Astrocyte (in vitro differentiated cells and primary cell): ENCODE results near the gene CELSR3. TPM values are rescaled to one million over a fixed set of nuclear protein-coding genes. Genes with fewer than 3 reads are reported as not detected.

Experiments used
- DNase-seq: peaks from one replicate; pipeline ENCODE4 v3.0.0-alpha.2; 2010; ENCODE audit warnings: low read depth
- FAIRE-seq: peaks from 2 replicates; lab custom pipeline; 2011; peaks lifted over from hg19 to GRCh38; lab: Jason Lieb, UNC
- H2AFZ ChIP-seq: 2 replicates; pipeline ENCODE4 v1.6.0; 2012; ENCODE audit warnings: low read depth, low read length, inconsistent platforms
- H3K27ac ChIP-seq: 2 replicates; pipeline ENCODE4 v1.5.1; 2011; ENCODE audit warnings: low read depth, low read length, inconsistent platforms
- H3K27me3 ChIP-seq: 2 replicates; pipeline ENCODE4 v1.6.0; 2011; ENCODE audit warnings: low read length, inconsistent platforms; ENCODE audit not compliant: insufficient read depth
- H3K36me3 ChIP-seq: 2 replicates; pipeline ENCODE4 v1.5.1; 2011; ENCODE audit warnings: low read length, inconsistent platforms; ENCODE audit not compliant: insufficient read depth
- H3K4me1 ChIP-seq: 2 replicates; pipeline ENCODE4 v1.5.1; 2011; ENCODE audit warnings: low read length, inconsistent platforms; ENCODE audit not compliant: insufficient read depth
- H3K4me2 ChIP-seq: 2 replicates; pipeline ENCODE4 v1.6.0; 2012; ENCODE audit warnings: low read length, inconsistent platforms
- H3K4me3 ChIP-seq: 2 replicates; pipeline ENCODE4 v1.5.1; 2011; ENCODE audit warnings: low read depth, mild to moderate bottlenecking, low read length, inconsistent platforms; ENCODE audit not compliant: insufficient read depth
- H3K79me2 ChIP-seq: 2 replicates; pipeline ENCODE4 v1.6.0; 2012; ENCODE audit warnings: mild to moderate bottlenecking, low read length, inconsistent platforms; ENCODE audit not compliant: insufficient read depth
- H3K9ac ChIP-seq: 2 replicates; pipeline ENCODE4 v1.6.0; 2012; ENCODE audit warnings: mild to moderate bottlenecking, low read length, inconsistent platforms
- H3K9me3 ChIP-seq: 2 replicates; pipeline ENCODE4 v1.5.1; 2012; ENCODE audit warnings: low read depth, mild to moderate bottlenecking, low read length, inconsistent platforms; ENCODE audit not compliant: insufficient read depth
- H4K20me1 ChIP-seq: 2 replicates; pipeline ENCODE4 v1.6.0; 2012; ENCODE audit warnings: low read length, inconsistent platforms; ENCODE audit not compliant: insufficient read depth
- H3K27ac Mint-ChIP-seq: one replicate; pipeline ENCODE4 v1.8.0; 2021; ENCODE audit warnings: mild to moderate bottlenecking, mixed read lengths; ENCODE audit not compliant: unreplicated experiment
- H3K27me3 Mint-ChIP-seq: one replicate; pipeline ENCODE4 v1.8.0; 2021; ENCODE audit warnings: low read depth, mixed read lengths; ENCODE audit not compliant: unreplicated experiment
- H3K36me3 Mint-ChIP-seq: one replicate; pipeline ENCODE4 v1.8.0; 2021; ENCODE audit warnings: low read depth, mixed read lengths; ENCODE audit not compliant: unreplicated experiment
- H3K4me1 Mint-ChIP-seq: one replicate; pipeline ENCODE4 v1.8.0; 2021; ENCODE audit warnings: low read depth, mixed read lengths; ENCODE audit not compliant: unreplicated experiment
- H3K4me3 Mint-ChIP-seq: one replicate; pipeline ENCODE4 v1.8.0; 2021; ENCODE audit warnings: mild to moderate bottlenecking, moderate library complexity, mixed read lengths; ENCODE audit not compliant: unreplicated experiment
- H3K9me3 Mint-ChIP-seq: one replicate; pipeline ENCODE4 v1.8.0; 2021; ENCODE audit warnings: mild to moderate bottlenecking, mixed read lengths; ENCODE audit not compliant: unreplicated experiment
- EZH2 ChIP-seq: IDR thresholded peaks from 2 replicates; pipeline ENCODE4 v1.6.1; 2012; ENCODE audit warnings: mild to moderate bottlenecking, low read length, inconsistent platforms; ENCODE audit not compliant: insufficient read depth
- total RNA-seq: library from RNA; stranded (reverse); gene quantifications from 2 replicates; pipeline ENCODE4 v1.2.1, GENCODE V29; 2021
- TF ChIP-seq, protein P1 (sequence below): IDR thresholded peaks from 2 replicates; pipeline ENCODE4 v1.5.1; 2011; ENCODE audit warnings: low read depth, mild to moderate bottlenecking, inconsistent platforms, low read length, moderate library complexity; ENCODE audit not compliant: insufficient read depth

Gene CELSR3
- total RNA-seq, 1 donor from 2014 or later = 8.6 TPM

- H3K27me3 ChIP-seq = no peaks in the 10 kb centered on the region
- peaks cover 47% of the 10 kb centered on the region for H3K36me3 Mint-ChIP-seq
- no peak for DNase-seq
- H3K27me3 Mint-ChIP-seq = peaks cover 10% of the 10 kb centered on the region
- H3K4me1 Mint-ChIP-seq = no peaks in the 10 kb centered on the region
- no peak overlapping the region for H2AFZ ChIP-seq
- no peak overlapping the region for H3K4me3 Mint-ChIP-seq
- no peaks in the 10 kb centered on the region for H3K9me3 ChIP-seq
- H3K4me3 ChIP-seq = no peak overlapping the region
- no peak overlapping the region for H3K9ac ChIP-seq
- TF ChIP-seq, protein P1, sequence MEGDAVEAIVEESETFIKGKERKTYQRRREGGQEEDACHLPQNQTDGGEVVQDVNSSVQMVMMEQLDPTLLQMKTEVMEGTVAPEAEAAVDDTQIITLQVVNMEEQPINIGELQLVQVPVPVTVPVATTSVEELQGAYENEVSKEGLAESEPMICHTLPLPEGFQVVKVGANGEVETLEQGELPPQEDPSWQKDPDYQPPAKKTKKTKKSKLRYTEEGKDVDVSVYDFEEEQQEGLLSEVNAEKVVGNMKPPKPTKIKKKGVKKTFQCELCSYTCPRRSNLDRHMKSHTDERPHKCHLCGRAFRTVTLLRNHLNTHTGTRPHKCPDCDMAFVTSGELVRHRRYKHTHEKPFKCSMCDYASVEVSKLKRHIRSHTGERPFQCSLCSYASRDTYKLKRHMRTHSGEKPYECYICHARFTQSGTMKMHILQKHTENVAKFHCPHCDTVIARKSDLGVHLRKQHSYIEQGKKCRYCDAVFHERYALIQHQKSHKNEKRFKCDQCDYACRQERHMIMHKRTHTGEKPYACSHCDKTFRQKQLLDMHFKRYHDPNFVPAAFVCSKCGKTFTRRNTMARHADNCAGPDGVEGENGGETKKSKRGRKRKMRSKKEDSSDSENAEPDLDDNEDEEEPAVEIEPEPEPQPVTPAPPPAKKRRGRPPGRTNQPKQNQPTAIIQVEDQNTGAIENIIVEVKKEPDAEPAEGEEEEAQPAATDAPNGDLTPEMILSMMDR = no peak
- TF ChIP-seq EZH2 = no peak
- peaks cover 12% of the 10 kb centered on the region for H3K9me3 Mint-ChIP-seq
- H3K27ac Mint-ChIP-seq = no peak overlapping the region
- H3K79me2 ChIP-seq = no peaks in the 10 kb centered on the region
- H3K36me3 ChIP-seq = no peaks in the 10 kb centered on the region
- no peak overlapping the region for H3K4me2 ChIP-seq
- no peak for FAIRE-seq
- H4K20me1 ChIP-seq = peaks cover 3% of the 10 kb centered on the region
- H3K4me1 ChIP-seq = no peaks in the 10 kb centered on the region
- H3K27ac ChIP-seq = no peak overlapping the region
Measured at GRCh38 chr3:48655063-48655462, 7.6 kb downstream of the CELSR3 start.

DNA sequence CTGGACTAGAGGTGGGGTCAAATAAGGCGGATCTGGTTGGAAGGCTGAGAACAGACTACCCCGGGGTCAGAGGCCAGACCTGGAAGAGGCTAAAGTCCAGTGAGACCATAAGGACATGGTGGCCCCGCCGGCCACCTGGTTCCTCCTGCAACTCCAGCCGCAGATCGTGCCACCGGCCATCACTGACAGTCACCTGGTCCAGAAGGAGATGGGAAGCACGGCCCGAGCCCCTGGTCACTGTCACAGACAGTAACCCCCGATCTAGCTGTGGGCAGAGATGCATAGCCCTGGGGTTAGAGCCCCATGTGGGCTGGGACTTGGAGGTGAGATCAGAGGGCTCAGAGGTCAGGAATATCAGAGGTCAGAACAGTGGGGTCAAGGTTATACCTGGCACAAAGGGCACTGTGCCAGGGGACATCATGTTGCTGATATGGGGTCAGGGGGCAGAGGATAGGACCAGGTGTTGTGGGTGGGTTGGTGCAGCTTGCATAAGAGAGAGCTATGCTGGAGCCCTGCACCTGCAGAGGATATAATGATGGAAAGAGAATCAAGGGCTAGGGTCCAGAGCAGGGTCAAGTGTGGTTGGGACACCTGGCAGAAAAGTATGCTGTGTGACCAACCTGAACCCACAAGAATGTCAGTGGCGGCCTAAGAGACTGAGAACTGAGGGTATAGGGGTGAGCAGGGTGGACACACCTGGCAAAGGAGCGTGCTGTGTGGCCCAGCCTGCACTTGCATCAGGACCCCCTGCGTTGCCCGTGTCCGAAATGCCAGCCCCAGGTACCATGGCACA is 9.6 kb downstream of the CELSR3 start:
- H3K9ac ChIP-seq = no peak overlapping the region
- H3K9me3 ChIP-seq = no peaks in the 10 kb centered on the region
- Mint-ChIP-seq H3K27me3 (peaks cover 10% of the 10 kb centered on the region), H3K4me1 (no peaks in the 10 kb centered on the region), H3K36me3 (peaks cover 32% of the 10 kb centered on the region), H3K9me3 (peaks cover 3% of the 10 kb centered on the region), H3K4me3 (no peak overlapping the region), H3K27ac (no peak overlapping the region)
- H3K36me3 ChIP-seq = no peaks in the 10 kb centered on the region
- no peaks in the 10 kb centered on the region for H3K4me1 ChIP-seq
- peaks cover 3% of the 10 kb centered on the region for H4K20me1 ChIP-seq
- TF ChIP-seq, protein P1 = no peak
- TF ChIP-seq EZH2 = no peak
- DNase-seq = no peak
- H3K4me2 ChIP-seq = no peak overlapping the region
- H3K79me2 ChIP-seq = no peaks in the 10 kb centered on the region
- no peak for FAIRE-seq
- H3K4me3 ChIP-seq = no peak overlapping the region
- no peaks in the 10 kb centered on the region for H3K27me3 ChIP-seq
- no peak overlapping the region for H3K27ac ChIP-seq
- no peak overlapping the region for H2AFZ ChIP-seq

- Histone ChIP-seq H3K27me3 (no peaks in the 10 kb centered on the region), H3K4me3 (no peak overlapping the region), H3K27ac (no peak overlapping the region), H2AFZ (no peak overlapping the region), H4K20me1 (peaks cover 3% of the 10 kb centered on the region), H3K9me3 (no peaks in the 10 kb centered on the region), H3K36me3 (no peaks in the 10 kb centered on the region), H3K4me1 (no peaks in the 10 kb centered on the region), H3K79me2 (no peaks in the 10 kb centered on the region), H3K9ac (no peak overlapping the region), H3K4me2 (no peak overlapping the region)
- no peak for TF ChIP-seq EZH2
- TF ChIP-seq, protein P1 = no peak
- Mint-ChIP-seq H3K27ac (no peak overlapping the region), H3K4me3 (no peak overlapping the region), H3K4me1 (no peaks in the 10 kb centered on the region), H3K27me3 (peaks cover 10% of the 10 kb centered on the region), H3K9me3 (peaks cover 3% of the 10 kb centered on the region), H3K36me3 (peaks cover 26% of the 10 kb centered on the region)
- no peak for DNase-seq
- no peak for FAIRE-seq
Measured at GRCh38 chr3:48651771-48652170, 10.9 kb downstream of the CELSR3 start.
